ENCODE measurements around the gene NLRC5.

Gene NLRC5

DNA sequence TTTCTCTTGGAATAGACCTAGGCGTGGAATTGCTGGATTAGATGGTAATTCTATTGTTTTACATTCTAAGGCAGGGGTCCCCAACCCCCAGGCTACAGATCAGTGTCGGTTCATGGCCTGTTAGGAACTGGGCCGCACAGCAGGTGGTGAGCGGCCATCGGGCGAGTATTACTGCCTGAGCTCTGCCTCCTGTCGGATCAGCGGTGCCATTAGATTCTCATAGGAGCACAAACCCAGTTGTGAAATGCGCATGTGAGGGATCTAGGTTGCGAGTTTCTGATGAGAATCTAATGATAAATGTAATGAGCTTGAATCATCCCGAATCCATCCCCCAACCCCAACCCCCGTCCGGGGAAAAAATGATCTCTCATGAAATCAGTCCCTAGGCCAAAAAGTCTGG, 23.0 kb downstream of the NLRC5 start:
- no peak for DNase-seq (ENCODE audit: extremely low read depth, low read depth)

DNA sequence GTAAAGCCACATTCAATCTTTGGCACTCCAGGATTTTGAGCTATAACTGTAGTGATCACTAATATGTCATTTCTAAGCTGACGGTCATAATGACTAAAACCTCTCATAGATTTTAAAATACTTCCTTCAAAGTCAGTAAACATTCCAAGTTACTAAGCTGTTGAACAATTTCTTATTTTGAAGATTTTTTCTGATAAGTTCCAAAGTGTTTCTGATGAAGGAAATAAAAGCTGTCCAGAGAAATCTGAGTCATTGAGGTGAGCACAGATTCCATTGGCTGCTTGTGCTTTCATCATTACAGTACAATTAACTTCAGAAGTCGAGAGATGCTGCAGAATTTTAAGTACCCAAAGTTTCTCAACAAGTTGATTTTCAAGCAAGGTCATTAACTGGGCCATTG, 23.9 kb downstream of the NLRC5 start:
- no peak for DNase-seq (ENCODE audit: extremely low read depth, low read depth)
- TF ChIP-seq, protein P1, sequence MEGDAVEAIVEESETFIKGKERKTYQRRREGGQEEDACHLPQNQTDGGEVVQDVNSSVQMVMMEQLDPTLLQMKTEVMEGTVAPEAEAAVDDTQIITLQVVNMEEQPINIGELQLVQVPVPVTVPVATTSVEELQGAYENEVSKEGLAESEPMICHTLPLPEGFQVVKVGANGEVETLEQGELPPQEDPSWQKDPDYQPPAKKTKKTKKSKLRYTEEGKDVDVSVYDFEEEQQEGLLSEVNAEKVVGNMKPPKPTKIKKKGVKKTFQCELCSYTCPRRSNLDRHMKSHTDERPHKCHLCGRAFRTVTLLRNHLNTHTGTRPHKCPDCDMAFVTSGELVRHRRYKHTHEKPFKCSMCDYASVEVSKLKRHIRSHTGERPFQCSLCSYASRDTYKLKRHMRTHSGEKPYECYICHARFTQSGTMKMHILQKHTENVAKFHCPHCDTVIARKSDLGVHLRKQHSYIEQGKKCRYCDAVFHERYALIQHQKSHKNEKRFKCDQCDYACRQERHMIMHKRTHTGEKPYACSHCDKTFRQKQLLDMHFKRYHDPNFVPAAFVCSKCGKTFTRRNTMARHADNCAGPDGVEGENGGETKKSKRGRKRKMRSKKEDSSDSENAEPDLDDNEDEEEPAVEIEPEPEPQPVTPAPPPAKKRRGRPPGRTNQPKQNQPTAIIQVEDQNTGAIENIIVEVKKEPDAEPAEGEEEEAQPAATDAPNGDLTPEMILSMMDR (IDR thresholded peaks at IDR 0.05; ENCODE audit: low read depth, low read length): no peak

More for the DNA sequence above, 23.0 kb downstream of the NLRC5 start:
- TF ChIP-seq, protein P1 (IDR thresholded peaks at IDR 0.05; ENCODE audit: low read depth, low read length): no peak

DNA sequence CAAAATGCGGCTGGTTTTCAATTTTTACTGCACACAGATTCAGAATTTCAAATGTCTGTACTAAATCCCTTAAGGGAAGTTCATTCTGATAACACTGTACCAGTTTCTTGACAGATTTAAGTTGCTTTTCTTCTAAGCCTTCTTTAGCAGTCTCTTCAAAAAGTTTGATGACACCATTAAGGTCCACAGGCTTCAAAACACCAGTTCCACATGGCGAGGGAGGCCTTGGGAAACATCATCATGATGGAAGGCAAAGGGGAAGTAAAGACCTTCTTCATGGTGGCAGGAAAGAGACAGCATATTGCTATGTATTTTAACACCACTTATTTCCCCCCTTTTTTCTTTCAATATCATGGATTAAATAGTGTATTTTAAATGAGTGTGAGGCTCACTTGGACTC, 24.5 kb downstream of the NLRC5 start:
- no peak for DNase-seq (ENCODE audit: extremely low read depth, low read depth)
- TF ChIP-seq, protein P1 (IDR thresholded peaks at IDR 0.05; ENCODE audit: low read depth, low read length): no peak

DNA sequence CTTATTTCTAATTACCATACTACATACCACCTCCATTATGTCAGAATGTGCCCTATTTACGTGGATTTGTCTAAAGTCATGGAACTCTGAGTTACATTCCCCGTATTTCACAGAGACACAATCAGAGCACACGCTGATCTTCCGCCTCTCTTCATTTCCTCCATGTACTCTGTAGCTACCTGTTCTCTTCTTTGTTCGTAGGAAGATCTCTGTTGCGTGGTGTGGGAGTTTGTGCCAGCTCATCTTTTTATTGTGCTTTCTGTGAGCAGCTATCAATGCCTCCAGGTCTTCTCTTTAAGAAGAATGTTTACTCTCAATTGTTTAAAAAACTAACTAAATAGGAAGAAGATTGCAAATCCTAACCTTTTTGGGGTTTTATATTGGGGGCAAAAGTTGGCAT, 26.9 kb downstream of the NLRC5 start:
- TF ChIP-seq, protein P1 (IDR thresholded peaks at IDR 0.05; ENCODE audit: low read depth, low read length): no peak
- no peak for DNase-seq (ENCODE audit: extremely low read depth, low read depth)

DNA sequence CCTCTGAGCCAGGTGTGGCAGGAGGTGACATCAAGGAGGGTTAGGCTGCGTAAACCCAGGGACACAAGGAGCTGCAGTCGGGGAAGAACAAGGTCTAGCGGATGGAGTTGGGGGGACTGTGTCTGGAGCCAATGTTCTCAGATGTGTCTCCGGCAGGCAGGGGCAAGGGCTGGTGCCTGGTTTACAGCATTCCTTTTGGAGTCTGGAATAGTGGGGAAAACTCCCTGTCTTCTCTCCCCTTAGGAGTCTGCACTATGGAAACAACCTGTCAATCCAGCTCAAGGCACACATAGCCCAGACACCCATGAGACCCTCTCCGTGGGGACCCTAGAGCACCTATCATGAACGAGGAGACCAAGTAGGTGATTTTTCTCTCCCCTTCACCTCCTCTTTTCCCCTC, 27.5 kb downstream of the NLRC5 start:
- TF ChIP-seq, protein P1 (IDR thresholded peaks at IDR 0.05; ENCODE audit: low read depth, low read length): no peak
- DNase-seq (ENCODE audit: extremely low read depth, low read depth): no peak

DNA sequence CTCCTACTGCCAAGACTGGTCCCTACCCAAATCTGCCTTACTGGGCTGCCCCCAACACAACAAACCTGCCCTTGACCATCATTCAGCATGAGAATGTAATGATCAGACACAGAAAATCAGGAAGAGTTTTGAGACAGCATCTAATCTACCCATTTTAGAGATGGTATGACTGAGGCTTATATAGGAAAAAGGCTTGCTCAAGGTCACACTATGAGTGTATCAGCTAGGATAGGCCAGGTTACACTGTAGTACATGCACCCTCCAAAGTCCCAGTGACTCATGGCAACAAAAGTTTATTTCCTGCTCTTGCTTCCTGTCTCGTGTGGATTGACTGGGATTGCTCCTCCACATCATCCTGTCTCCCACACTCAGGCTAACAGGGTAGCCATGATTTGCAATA, 27.9 kb downstream of the NLRC5 start:
- TF ChIP-seq, protein P1 (IDR thresholded peaks at IDR 0.05; ENCODE audit: low read depth, low read length): no peak
- no peak for DNase-seq (ENCODE audit: extremely low read depth, low read depth)

DNA sequence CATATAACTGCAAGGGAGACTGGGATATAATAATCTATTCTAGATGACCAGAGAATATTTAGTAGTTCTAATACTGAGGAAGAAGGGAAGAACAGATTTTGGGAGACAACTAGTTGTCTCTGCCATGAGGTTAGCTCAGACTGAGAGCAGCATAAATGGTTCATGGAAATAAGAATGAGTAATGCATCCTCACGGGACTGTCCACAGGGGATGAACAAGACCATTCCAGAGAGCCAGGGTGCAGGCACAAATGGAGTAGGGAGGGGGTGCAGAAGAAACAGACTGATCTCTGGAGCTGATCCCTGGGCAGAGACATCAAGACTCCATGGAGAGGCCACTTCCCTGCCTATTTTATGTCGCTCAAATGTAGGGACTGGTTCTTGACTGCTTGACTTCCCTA, 30.4 kb downstream of the NLRC5 start:
- DNase-seq (ENCODE audit: extremely low read depth, low read depth): no peak
- TF ChIP-seq, protein P1 (IDR thresholded peaks at IDR 0.05; ENCODE audit: low read depth, low read length): no peak
